Activated CD4-positive, alpha-beta T cell treated with anti-CD3 and anti-CD28 coated beads, Interleukin-2, Interleukin-6, amounts not matched to agents 100 ng/mL and 50 ng/mL, durations not matched to agents 16 hours and 8 hours (primary cell): ENCODE data around the gene ENOX1.
A peak's percentile ranks its signal among the peaks of the same experiment; 100 is the strongest.

Source experiments
- DNase-seq: peaks from one replicate; pipeline ENCODE4 v3.0.0-alpha.2; 2020

ENOX1 gene

GRCh38 chr13:43587376-43587775 lies 199.4 kb downstream of the ENOX1 start:
- DNase-seq: no peak

DNA sequence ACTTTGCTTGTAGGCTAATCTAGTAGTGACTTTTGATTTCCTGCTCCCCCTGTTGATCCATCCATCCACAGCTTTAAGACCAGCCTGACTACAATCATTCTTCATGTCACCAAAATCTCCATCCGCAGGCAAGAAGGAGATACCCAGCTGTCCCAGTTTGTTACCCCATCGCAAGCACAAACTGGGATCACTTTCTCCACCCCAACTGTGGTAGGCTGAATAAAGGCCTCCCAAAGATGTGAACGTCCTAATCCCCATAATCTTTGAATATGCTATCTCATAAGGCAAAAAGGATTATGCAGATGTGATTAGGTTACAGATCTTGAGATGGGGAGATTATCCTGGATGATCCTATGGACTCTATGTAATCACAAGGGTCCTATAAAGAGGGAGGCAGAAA lies 202.0 kb downstream of the ENOX1 start:
- DNase-seq: no peak

- no peak for DNase-seq
Measured at GRCh38 chr13:43583321-43583720, 203.5 kb downstream of the ENOX1 start.

DNA sequence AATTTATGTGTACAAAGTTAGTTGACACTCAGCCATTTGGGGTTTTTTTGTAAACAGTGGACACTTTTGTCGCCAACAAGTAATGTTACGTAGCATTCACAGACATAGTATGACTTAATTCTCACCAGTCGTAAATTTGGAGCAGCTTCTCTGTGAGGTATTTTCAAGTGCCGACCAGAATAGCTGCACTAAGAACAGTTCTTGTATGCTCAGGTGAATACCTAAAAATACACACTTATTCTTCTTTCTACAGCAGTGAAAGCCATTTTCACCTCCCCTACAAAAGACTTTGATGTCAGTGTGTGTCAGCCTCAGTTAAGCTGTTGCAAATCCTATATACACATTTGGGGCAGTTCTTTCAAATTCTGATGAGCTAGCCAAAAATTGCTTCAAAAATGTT lies 206.5 kb downstream of the ENOX1 start:
- no peak for DNase-seq

GRCh38 chr13:43579321-43579720 lies 207.5 kb downstream of the ENOX1 start:
- DNase-seq: no peak

DNA sequence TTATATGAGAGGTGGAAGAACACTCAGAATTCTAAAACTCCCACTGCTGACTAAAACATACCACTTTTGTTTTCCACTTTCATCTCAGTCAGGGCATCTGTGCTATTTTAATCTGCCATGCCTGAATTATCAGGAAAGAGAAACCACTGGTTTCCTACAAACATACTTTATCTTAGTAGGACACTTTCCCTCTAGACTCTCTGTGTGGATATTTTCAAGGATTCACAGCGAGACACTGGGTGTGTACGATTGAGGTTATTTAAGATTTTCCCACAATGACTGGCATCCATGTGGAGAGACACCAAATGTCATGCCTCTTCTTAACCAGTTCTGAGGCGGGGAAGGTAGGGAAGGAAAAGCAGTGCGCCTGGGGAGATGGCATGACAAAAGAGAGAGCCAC lies 212.2 kb downstream of the ENOX1 start:
- DNase-seq: no peak

GRCh38 chr13:43573802-43574514 lies 212.8 kb downstream of the ENOX1 start:
- peak; percentile 12 for DNase-seq

DNA sequence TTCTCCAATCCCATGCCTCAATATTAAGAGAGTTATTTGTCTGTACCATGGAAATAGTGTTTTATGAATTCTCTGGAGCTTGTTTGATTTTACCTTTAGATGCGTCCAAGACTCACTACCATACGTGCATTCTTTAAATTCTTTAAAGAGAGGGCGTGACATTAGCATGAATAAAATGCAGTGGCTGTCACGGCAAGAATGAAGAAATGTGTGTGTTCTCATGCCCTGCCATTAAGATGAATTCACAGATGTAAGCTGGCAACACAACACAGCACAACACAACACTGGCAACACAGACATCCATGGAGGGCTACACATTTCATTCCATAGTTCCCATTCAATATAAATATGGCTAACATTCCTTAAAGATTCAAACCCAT lies 213.4 kb downstream of the ENOX1 start:
- DNase-seq: no peak

DNA sequence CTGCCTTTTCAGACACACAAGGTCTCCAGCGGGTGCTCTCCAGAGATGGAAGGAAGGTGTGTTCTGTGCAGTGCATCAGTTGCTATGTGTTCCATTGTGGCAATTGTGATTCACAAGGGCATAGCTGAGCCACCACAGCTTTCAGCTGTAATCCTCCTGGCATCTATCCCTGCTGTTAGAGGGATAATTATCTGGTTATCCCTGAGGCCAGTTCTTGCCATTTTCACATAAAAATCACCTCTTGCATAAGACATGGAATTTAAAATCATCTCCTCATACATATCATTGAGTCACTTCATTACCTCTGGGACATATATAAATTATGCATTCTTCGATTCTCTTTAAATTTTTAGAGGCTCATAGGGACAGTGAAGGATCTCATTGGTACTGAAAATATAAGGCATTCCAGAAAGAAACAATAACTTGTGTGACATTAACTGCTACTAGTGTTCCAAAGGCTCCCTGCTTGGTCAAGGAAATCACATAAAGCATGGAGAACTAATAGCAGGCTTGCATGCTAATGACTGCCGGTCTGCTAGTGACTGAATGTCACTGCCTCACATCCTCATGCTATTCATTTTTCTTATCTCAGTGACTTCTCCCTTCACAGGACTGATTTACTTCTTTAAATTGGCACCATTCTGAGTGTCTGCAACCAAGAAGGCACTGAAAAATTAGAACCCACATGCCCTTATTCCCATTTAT lies 214.0 kb downstream of the ENOX1 start:
- DNase-seq: no peak

DNA sequence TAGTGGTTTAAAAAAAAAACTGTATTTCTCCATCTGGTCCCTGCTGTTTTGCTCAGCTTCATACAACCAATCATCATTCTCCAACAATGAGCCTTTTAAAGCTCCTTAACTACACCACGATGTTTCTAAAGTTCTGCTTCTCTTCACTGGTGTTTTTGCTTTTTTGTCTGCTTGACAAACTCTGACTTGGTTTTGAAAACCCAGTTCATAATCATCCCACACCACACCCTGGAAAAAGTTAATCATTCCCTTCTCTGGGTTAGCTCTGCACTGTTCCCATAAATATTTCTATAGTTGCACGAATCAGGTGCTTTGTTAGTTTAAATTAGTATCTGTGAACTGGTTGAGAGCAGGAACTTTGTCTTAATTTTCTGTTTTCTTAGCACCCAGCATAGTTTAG lies 217.1 kb downstream of the ENOX1 start:
- DNase-seq: no peak

GRCh38 chr13:43567608-43568007 lies 219.2 kb downstream of the ENOX1 start:
- no peak for DNase-seq

GRCh38 chr13:43564952-43565351 lies 221.8 kb downstream of the ENOX1 start:
- no peak for DNase-seq

- no peak for DNase-seq
Measured at GRCh38 chr13:43561081-43561480, 225.7 kb downstream of the ENOX1 start.

- no peak for DNase-seq
Measured at GRCh38 chr13:43558939-43559338, 227.8 kb downstream of the ENOX1 start.

DNA sequence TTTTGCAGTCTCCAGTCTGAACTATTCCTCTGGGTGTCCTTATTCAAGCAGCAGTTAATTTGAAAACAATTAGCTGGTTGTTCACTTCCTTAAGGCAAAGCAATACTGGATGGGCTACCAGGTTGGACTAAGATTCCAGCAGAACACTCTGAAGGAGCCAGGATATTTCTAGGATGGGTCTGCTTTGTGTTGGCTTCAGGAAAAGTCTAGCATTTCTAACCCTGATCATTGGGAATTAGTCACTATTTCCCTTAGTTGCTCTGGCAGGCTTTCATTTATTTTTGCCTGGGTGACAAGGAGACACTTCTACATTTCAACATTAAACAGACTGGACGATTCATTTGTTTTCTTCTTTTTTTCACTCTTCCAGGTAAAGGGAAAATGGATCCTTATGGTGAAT lies 228.4 kb downstream of the ENOX1 start:
- DNase-seq: no peak

GRCh38 chr13:43555667-43556066 lies 231.1 kb downstream of the ENOX1 start:
- no peak for DNase-seq

DNA sequence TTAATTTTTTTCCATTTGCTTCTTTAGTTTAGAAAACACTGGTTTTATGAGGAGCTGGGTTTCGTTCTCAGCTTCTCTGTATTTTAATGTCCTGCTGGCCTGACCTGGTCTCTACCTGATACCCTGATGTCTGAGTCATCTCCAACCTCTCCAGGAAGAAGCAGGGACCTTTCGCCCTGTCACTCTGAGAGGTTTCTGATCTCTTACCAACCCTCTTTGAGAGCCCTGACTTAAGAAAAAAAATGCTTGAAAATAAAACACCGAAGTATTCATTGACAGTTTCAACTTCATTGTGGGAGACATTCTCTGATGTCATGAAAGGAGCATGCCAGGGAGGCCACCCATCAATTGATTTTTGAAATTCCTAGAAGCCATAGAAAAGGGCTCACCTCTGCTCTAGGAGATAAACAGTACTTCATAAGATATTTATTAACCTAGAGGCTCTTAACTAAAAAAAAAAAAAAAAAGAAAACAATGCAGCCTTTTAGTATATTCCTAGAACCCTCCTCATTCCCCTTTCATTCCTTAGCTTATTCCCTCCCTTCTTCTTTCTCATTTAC lies 234.8 kb downstream of the ENOX1 start:
- DNase-seq: no peak

DNA sequence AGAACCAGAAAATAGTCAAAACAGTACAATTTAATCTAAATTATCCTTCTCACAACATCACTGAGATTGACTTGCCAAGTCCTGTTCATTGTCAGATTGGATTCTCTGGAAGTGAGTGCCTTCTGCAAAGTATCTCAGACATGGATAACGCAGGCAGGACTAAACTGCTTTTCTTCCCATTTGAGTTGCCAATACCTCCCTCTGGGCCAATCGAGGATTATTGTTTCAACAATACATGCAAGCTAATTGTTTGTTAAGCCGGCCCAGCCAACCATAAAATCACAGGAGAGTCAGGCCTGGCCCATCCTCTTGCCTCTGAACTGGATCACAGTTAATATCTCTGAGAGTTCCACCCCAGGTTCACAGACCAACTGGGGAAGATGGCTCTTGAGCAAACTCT lies 240.0 kb downstream of the ENOX1 start:
- no peak for DNase-seq

DNA sequence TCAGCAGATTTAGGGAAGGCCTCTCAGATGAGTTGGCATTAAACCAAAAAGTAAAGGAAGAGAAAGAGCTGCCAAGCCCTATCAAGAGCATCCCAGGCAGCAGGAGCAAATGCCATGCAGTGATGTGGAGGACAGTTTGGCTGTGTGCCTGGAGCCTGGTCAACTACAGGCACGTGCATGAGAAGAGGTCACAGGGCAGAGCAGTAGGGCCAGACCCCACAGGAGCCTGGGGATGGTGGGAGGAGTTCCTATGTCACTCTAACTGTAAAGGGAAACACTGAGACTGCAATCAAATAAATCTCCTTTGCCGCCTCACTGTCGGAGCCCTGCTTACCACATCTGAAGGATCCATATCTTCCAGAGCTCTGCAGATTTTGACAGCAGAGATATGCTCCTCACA lies 240.5 kb downstream of the ENOX1 start:
- DNase-seq: no peak

- no peak for DNase-seq
Measured at GRCh38 chr13:43545317-43545874, 241.4 kb downstream of the ENOX1 start.

DNA sequence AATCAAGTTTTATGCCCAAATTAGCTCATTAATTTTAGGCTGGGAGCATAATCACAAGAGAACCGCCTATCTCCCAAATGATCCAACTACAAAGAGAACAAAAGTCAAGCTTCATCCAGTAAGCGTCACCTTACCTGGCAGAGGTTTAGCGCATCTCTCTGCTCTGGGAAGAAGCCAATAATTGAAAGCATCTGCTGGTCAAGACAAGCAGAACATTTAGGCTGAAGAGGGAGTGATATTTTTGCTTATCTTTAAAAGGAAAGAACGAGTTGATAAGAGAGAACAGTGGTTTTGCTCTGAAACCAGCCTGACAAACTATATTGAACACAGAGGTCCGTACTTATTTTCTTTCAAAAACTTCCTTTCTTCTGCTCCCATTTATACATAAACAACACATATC lies 242.1 kb downstream of the ENOX1 start:
- no peak for DNase-seq

- DNase-seq: no peak
Measured at GRCh38 chr13:43544011-43544410, 242.8 kb downstream of the ENOX1 start.

DNA sequence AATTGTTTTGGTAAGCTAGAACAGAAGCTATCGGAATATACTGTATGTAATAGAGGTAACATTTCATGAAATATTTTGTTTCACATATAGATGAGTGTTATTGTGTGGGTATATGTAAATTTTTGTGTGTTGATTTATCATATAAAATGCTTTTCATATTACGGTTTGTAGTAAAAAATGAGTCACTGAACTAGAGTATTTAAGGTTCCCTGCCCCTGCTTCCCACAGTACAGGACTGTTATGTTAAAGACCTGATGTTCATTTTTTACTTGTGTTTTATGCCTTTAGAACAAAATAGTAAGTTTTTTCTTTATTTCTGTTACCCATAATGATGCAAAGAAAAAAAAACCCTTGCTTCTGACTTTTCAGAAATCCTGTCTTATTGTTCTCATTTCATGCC lies 243.4 kb downstream of the ENOX1 start:
- no peak for DNase-seq

GRCh38 chr13:43537124-43537523 lies 249.6 kb downstream of the ENOX1 start:
- no peak for DNase-seq
